ENCODE results near the gene LKAAEAR1.
"Not testable (repeated sequence)": the region's sequence is repeated elsewhere in the genome, so short reads cannot be mapped to it uniquely, and the experiment has no call there.

The LKAAEAR1 gene, protein sequence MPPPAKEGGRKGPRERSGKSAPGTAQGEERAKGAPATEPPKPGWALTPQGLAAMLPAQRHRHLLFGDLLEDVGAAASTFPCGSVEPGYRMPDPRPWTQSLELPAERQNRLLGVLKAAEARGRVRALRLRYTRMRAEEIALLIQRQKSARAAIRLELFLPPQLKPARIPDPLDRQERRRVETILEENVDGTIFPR

DNA sequence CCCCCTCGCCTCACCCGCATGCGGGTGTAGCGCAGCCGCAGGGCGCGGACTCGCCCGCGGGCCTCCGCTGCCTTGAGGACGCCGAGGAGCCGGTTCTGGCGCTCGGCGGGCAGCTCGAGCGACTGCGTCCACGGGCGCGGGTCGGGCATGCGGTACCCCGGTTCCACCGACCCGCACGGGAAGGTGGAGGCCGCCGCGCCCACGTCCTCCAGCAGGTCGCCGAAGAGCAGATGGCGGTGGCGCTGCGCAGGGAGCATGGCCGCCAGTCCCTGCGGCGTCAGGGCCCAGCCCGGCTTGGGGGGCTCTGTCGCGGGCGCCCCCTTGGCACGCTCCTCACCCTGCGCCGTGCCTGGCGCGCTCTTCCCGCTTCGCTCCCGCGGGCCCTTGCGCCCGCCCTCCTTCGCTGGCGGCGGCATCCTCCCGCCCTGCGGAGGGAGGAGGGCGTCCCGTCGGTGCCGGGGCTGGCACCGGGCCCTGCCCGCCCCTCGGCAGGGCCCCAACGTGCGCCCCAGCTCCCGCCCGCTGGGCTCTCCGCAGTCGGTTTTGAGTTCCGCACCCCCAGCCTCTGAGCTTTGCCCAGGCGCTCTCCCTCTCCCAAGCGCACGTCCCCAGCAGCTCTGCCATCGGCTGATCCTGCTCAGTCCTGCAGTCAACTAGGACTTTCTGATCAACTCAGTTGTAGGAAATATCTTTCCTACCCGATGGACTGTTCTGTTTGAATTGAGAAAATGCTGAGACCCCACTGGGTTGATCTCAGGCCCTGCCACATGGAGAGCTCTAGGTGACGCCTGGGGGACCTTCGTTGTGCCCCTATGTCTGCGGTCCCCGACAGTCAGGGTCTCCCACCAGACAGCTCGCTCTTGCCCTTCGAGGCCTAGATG is at the start of gene LKAAEAR1:
TSS of gene LKAAEAR1 (minus strand) at position 595 of the 881 bp plus-strand sequence. CDS start at position 416, 179 bp downstream.
- DNase-seq: no peak

DNA sequence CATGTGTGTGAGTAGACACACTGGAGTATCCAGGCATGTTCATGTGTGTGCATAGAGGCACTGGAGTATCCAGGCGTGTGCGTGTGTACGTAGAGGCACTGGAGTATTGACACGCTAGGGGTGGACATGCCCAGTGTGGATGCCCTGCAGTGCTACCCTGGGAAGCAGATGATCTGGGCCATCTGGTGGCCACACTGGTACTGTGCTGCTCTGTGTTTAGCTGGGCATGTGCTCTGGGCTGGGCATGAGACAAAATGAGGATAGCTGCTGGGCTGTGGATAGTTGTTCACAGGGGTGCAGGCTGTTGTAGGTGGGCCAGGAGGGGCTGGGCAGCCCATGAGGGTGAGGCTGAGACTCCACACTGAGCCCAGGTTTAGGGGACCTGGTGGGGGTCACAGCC is 47.2 kb upstream of the LKAAEAR1 start:
- no peak for DNase-seq

DNA sequence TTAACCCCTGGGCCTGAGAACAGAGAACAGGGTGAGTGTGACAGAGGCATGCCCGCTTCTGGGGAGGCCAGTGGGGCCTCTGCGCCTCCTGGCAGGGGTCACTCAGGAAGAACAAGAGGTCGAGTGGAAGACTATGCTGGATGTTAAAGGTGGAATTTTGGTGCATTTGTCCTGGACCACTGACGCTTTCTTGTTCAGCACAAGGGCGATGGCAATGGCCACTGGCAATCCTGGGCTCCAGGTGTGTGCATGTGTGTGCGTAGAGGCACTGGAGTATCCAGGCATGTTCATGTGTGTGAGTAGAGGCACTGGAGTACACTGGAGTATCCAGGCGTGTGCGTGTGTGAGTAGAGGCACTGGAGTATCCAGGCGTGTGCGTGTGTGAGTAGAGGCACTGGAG is 46.7 kb upstream of the LKAAEAR1 start:
- DNase-seq: no peak

DNA sequence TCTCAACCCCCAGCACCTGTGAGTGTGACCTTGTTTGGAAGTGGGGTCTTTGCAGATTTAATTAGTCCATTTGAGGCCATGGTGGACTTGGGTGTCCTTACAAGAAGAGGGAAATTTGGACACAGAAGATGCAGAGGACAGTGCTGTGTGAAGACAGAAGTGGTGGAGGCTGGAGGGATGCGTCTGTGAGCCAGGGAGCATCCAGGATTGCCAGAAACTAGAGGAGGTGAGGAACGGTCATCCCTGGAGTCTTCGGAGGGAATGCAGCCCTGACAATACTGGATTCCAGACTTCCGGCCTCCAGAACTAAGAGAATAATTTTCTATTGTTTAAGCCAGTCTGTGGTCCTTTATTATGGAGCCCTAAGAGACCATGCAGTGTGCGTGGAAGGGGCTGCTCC is 46.1 kb upstream of the LKAAEAR1 start:
- DNase-seq: no peak

DNA sequence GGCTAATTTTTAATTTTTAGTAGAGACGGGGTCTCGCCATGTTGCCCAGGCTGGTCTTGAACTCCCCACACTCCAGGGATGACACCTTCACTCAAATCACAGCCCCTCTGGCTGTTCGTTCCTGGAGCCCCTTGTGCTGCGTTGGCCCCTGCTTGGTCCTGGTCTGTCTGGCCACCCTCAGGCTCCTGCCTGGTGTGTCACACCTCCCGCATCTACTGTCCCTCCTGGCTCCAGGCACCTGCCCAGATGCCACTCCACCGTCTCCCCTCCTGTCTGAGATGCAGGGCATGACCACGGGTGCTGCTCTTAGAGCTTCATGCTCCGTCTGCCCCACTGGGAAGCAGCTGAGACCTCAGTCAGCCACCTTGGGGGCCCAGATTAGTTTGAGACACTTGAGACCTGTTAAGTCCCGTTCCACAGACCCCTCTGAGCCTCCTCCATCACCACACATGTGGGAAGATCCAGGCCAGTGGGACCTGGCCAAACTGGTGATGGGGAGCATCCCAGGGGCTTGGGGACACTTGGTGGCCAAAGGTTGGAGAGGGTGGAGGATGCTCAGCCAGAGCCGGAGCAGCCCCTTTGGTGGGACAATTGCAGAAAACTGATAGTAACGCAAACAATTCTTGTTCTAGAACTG is 45.1 kb upstream of the LKAAEAR1 start:
- DNase-seq: no peak

DNA sequence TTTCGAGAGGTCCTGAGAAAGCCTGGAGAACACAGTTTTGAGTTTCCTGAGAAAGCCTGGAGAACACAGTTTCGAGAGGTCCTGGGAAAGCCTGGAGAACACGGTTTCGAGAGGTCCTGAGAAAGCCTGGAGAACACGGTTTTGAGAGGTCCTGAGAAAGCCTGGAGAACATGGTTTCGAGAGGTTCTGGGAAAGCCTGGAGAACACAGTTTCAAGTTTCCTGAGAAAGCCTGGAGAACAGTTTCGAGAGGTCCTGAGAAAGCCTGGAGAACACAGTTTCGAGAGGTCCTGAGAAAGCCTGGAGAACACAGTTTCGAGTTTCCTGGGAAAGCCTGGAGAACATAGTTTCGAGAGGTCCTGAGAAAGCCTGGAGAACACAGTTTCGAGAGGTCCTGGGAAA is 39.3 kb upstream of the LKAAEAR1 start:
- not testable (repeated sequence) for DNase-seq

DNA sequence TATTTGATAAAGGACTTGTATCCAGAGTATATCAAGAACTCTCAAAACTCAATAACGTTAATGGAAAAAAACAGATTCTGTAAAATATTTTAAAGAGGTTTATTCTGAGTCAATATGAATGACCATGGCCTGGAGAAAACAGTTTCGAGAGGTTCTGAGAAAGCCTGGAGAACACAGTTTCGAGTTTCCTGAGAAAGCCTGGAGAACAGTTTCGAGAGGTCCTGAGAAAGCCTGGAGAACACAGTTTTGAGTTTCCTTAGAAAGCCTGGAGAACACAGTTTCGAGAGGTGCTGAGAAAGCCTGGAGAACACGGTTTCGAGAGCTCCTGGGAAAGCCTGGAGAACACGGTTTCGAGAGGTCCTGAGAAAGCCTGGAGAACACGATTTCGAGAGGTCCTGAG is 38.7 kb upstream of the LKAAEAR1 start:
- DNase-seq: not testable (repeated sequence)

DNA sequence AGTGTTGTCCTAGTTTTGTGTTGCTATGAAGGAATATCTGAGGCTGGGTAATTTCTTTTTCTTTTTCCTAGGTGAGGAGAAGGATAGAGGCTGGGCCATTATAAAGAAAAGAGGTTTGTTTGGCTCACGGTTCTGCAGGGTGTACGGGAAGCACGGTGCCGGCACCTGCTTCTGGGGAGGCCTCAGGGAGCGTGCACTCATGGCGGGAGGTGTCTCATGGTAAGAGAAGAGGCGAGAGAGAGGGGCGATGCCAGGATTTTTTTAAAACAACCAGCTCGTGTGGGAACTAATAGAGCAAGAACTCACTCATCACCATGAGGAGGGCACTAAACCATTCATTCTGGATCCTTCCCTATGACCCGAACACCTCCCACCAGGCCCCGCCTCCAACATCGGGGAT is 37.4 kb upstream of the LKAAEAR1 start:
- no peak for DNase-seq

DNA sequence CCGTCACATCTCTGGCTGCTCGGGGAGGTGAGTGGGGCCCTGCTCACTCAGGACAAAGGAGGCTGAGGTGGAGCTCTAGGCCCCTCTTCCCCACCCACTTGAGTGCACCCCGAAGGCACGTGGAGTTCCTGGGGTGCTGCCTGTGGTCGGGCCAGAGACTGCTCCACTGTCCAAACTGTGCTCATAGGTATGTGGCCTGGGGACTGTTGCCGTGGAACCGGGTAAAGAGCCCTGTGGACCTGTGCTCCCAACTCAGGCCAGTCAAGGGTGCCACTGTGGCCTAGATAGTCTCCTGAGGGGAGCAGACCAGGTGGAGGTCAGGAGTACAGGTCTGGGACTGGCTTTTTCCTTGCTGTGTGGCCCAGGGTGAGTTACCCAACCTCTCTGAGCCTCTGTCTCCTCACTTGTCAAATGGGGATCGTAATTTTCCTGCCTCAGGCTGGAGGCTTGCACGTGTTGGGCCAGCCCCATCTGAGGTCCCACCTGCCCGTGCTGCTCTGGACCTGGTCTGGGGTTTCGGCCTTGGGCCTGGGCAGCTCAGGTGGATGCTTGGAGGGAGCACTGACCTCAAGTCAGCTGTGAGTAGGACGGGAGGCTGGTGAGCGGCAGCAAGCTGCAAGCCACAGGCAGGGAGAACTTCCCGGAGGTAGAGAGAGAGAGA is 35.6 kb upstream of the LKAAEAR1 start:
- DNase-seq: no peak

DNA sequence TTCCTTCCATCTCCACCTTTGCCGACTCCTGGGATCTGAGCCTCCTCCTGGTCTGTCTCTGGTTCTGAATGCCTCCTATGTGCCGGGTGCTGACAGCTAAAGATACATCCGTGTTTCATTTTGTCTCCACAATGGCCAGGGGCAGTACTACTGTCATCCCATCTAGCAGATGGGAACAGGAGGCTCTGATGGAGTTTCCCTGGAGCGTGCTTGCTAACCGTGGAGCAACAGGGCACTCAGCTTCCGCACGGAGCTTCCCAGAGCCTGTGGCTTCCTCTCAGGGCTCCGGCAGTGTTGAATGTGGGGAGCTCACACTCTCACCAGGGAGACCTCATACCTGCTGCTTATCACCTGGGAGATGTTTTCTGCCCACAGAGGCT is 35.1 kb upstream of the LKAAEAR1 start:
- no peak for DNase-seq

DNA sequence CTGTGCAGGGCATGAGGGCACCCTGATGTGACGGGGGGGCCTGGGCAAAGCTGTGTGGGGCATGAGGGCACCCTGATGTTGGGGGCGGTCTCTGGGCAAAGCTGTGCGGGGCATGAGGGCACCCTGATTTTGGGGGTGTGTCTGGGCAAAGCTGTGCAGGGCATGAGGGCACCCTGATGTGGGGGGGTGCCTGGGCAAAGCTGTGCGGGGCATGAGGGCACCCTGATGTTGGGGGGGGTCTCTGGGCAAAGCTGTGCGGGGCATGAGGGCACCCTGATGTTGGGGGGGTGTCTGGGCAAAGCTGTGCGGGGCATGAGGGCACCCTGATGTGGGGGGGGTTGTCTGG is 33.2 kb upstream of the LKAAEAR1 start:
- DNase-seq: not testable (repeated sequence)

DNA sequence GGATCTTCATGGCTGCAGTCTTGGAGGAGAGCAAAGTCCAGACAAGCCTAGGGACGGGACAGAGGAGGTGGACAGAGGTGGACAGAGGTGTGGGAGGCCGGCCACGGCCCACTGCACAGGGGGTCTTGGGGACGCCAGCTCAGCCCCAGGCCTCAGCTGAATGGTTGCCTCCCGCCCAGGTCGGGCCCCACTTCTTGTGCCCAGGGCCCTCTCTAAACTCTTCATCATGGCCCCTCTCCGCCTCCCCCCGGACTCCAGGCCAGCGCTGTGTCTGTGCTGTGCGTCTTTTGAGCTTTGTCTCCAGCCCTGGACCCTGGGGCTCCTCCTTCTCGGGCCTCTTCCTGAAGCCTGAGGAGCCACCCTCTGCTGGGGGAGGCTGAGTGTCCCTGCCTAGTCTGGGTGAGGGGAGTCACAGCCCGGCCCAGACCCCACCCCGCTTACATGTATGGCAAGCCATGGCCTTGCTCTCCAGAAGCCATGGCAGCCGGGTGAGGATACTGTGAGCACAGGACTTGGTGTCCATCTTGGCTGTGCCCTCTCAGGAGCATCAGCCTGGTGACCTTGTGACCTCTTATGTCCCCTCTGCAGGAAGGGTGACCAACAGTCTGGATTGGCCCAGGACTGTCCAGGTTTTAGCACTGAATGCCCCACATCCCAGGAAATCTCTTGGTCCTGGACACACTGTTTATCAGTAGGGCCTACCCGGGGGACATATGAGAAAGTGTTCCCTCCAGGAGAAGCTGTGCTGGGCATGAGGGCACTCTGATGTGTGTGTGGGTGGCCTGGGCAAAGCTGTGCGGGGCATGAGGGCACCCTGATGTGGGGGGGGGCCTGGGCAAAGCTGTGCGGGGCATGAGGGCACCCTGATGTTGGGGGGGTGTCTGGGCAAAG is 32.6 kb upstream of the LKAAEAR1 start:
- DNase-seq: no peak

DNA sequence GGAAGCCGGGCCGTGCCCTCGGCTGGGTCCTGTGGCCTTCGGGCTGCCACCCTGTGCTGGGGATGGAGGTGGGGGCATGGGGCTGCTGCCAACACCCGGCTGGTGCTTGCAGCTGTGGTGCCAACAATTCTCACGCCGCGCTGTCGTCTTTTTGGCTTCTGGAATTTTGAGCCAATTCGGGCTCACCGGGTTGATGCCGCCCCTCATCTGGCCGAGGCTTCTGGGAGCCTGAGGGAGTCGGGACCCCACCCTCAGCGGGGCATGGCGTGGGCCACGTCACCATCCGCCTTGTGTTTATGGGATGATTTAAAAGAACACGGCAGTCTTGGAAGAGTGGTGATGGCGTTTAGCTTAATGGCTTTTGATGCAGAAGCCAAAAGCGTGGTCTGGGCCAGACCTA is 31.8 kb upstream of the LKAAEAR1 start:
- DNase-seq: no peak

DNA sequence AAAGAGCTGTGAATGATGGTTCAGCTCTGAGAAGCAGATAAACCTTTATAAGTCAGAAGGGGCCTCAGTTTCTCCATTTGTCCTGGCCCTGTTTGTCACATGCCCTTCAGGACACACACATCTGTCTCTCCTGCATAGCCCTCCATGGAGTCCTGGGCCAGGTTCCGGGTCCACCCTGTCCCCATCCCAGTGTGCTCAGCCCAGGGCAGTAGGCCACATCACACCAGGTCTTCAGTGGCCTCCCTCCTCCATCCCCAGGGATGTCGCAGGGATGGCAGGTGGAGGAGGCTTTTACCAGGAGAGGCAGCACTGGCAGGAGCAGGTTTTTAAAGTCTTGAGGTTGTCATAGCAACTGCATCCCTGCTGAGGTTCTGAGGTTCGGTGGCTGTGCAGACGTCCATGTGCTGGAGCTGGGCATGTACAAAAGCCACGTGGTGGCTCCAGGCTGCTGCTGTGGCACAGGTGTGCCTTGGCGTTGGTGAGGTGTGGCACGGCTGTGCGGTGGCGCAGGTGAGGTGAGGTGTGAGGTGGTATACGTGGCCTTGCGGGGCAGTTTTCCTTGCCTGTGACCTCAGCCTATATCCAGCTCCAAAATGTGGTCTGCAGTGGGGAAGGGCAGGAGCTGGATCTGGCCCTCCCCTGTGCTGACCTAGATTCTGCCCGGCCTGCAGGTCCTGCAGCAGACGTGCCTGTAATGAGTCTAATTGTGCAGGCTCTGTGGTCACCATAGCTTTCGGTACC is 31.1 kb upstream of the LKAAEAR1 start:
- DNase-seq: no peak

DNA sequence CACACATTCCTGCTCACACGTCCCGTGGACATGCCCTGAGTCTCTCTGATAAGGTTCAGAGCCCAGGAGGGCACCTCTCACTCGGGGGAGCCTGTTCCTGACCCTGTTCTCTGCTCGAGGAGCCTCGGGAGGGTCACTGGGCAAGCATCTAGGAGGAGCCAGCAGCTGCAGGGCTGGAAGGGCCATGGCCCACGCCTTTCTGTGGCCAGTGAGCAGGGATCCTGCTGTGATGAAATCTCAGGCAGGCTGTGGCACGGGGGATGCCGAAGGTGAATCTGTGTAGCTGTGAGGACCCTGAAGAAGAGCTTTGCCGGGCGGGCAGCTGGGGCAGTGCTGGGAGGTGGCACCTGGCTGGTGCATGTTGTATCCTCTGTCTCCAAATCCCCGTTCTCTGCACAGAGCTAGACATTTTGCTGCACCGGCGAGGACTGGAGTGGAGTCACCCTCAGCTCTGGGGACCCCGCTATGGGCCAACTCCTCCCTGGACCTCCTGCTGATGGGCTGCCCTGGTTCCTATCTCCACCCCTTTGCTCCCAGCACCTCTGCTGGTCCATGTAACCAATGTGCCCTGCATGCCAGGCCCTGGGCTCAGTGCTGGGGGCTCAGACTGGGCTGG is 30.3 kb upstream of the LKAAEAR1 start:
- no peak for DNase-seq

DNA sequence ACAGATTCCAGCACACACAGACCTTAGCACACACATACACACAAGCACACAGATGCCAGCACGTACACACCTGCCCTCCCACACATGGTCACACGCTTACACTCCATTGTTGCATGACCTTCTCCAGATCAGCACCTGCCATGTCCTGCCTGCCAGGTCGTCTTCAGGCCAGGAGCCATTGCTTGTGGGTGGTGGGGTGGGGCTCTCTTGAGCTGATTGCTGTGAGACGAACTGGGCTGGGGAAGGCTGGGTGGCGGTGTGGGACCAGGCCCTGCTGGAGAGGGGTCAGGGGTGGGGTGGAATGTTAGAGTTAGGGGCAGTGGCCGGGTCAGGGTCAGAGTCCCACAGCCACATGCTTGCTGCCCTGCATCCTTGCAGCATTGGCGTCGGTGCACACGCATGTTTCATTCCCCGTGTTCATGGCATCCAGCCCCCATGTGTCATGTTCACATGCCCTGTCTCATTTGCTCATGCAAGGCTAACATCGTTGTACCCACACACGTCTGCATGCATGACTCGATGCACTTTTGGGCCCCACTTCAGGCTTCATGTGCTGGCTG is 29.7 kb upstream of the LKAAEAR1 start:
- DNase-seq: no peak

DNA sequence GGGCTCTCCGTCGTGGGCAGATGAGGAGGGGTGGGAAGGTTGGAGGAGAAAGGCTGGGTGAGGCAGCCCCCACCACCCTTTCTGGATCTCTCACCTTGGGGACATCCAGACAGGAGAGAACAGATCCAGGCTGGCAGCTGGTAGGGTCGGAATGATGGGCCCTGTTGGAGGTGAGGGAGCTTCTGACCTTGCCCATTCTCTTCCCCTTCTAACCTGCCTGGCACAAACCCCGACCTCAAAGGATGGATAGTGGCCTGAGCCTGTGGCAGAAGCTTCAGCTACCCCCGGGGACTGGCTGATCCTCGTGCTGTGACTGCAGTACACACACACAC is 29.2 kb upstream of the LKAAEAR1 start:
- no peak for DNase-seq

DNA sequence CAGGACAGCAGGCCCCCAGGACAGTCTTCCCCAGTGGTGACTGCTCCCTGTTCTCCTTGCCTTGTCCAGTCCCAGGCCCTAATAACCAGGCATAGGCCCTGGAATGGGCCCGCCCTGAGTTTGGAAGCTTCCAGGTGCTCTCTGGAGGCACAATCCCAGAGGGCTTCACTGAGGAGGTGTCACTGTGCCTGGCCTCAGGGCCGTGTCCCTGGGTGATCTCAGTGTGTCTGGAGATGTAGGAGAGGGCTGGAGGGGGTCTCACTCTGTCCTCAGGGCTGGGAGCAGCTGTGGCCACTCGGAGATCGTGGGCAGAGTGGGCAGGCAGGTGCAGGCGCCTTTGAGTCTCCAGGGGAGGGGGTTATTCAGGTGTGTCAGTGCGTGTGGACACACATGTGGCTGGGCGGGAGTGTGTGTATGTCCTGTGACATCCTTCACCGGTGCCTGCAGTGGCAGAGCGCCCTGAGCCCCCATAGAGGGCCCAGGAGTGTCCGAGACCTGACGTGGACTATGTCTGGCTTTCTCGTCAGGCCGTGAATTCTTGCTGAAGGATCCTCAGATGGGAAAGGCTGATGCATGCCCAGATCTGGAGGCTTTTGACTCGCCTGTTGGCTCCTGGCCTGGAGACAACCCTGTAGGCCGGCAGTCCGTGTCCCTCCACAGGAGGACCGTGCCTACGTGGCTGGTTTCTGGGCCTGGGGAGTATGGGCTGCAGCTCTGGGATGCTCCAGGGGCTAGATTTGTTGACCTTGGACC is 28.7 kb upstream of the LKAAEAR1 start:
- DNase-seq: no peak

DNA sequence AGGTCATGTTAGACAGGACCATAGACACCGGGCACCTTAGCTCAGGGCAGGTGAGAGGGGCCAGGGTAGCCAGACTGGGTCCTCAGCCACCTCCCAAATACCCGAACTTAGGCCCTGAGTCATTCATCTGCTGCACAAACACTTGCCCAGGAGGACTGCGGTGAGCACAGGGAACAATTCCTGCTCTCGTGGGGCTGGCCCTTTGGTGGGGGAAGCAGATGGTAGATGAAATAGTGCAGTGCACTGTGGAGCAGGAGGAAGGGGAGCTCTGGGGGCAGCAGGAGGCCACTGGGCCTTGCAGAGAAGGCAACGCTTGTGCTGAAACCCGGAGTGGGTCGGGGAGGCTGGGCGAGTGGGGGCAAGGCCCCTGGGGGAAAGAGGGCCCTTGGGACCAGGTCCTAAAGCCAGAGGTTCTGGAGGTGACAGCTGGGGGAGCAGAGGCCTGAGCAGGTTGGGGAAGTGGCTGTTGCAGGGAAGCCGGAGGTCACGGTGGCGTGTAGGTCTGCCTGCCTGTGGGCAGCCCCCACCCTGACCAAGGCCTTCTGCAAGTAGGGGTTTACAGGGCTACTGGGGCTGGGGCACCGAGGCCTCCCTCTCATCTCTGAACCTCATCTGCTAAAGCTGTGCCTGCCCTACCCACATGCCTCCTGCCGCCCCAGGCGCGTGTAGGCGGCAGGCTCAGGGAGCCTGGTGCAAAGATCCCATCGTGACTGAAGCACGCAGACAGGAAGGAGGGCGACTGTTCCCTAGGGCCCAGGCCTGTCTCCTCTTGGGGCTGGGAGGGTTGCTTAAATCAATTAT is 27.8 kb upstream of the LKAAEAR1 start:
- no peak for DNase-seq

Data from amniotic stem cell (primary cell).